Activated T-helper 1 cell treated with Interleukin-2 at 50 U/mL for 16 hours (primary cell): Measurements from ENCODE around the gene AP2B1.

Experiments
- DNase-seq: peaks from one replicate; pipeline ENCODE4 v3.0.0-alpha.2; 2020; ENCODE audit warnings: low read depth

AP2B1 gene

DNA sequence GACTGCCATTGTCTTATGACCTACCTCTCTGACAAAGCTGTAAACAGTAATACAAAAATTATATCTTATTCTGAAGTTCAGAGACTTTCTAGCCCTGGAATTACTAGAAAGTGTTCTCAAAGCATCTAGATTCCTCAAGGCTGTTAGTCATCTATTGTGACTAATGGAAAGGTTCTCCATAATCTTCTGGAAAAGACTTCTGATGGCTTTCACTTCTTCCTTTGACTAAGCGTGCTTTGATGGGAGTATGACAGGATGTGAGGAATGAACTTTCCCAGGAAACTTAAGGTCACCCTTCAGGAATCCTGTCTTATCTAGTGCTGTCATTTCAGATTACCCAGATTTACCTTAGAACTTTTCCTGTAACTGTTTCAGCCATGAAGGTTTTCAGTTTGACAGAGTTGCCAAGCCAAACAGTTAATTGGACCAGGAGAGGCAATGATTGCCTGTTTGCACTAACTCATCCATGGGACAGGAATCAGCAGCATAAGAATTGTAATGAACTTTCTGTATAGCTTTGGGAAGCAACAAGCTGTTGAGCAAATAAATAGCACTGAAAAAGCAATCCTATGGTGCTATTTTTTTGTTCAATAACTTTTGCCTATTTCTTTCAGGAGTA is 43.5 kb downstream of the AP2B1 start:
- DNase-seq = no peak

DNA sequence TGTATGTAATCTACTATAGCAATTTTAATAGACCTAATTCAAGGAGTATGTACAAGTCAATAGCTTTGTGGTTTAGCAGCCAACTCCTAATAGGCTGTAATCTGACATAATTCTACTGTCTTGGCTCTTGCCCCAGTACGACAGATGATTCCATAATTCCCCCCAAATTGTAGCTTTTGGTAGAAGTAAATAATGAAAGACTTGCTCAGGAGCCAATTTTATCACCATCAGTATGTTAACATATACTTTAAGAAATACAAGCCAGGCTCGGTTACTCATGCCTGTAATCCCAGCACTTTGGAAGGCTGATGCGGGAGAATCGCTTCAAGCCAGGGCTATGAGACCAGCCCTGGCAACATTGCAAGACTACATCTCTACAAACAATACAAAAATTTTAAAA is 53.9 kb downstream of the AP2B1 start:
- DNase-seq = no peak

DNA sequence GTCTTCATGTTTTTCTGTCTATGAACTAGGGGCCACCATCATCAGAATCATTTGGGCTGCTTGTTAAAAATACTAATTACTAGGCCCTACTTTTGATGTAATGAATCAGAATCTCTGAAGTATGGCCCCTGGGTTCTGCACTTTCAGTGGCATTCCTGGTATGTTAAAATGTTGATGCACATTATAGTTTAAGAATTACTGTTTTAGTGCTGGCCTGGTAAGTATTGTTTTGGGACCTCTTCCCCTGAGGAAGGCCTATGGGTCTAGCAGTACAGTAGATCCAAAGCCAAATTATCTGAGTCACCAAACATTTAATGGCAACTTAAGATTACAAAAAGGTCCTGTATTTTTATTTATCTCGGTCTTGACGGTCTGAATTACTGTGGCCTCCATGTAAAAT is 58.8 kb downstream of the AP2B1 start:
- no peak for DNase-seq

DNA sequence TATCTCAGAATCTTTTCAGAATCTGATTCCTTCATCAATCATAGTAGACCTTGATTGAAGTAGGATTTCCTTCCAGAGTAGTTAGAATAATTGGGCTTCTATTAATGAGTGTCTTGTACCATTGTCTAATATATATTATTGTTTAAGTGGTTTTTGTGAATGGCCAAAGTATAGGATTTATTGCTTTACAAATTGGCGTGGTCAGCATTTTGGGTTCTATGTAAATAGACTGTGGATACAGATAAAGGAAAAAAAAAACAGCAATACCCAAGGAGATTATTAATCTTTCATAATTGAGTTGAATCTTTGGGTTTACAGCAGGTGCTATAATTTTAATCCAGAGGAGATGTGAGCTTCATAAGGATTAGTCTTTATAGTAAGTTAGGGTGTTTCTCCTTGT is 64.3 kb downstream of the AP2B1 start:
- no peak for DNase-seq

DNA sequence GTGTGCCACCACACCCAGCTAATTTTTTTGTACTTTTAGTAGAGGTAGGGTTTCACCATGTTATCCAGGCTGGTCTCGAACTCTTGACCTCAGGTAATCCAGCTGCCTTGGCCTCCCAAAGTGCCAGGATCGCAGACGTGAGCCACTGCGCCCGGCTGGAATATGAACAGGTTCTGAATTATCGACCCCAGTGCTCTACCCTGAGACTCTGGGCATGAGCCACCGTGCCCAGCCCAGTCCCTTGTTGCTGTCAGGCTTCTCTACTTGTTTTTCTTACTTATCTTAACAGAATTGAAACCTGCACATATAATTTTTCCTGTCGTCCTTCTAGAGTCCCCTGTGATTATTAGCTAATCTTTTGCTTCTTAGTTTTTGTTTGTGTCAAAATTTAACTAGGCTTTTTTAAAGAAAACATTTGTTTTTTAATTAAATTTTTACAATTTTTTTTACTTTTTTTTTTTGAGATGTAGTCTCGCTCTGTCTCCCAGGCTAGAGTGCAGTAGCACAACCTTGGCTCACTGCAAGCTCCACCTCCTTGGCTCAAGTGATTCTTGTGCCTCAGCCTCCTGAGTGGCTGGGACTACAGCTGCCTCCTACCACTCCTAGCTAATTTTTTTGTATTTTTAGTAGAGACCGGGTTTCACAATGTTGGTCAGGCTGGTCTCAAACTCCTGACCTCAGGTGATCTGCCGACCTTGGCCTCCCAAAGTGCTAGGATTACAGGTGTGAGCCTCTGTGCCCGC is 66.7 kb downstream of the AP2B1 start:
- no peak for DNase-seq

DNA sequence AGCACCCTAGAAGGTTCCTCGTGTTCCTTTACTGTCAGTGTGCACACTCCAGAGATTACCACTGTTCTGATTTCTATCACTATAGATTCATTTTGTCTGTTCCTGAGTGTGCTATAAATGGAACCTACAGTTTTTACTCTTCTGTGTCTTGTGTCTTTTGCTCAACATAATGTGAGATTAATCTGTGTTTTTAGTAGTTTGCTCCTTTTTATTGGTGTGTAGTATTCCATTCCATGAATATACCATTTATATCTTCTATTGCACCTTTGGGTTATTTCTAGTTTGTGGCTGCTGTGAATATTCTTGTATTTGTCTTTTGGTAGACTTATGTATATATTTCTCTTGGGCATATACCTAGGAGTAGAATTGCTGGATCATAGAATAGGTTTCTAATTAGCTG is 68.2 kb downstream of the AP2B1 start:
- DNase-seq = no peak

GRCh38 chr17:35660902-35661301 is 73.8 kb downstream of the AP2B1 start:
- no peak for DNase-seq

GRCh38 chr17:35664685-35665084 is 77.6 kb downstream of the AP2B1 start:
- no peak for DNase-seq

- DNase-seq = no peak
These were observed 78.5 kb downstream of the AP2B1 start for GRCh38 chr17:35665662-35666061.

- DNase-seq = no peak
These were observed 78.9 kb downstream of the AP2B1 start for GRCh38 chr17:35666070-35666469.

- DNase-seq = no peak
These were observed 79.9 kb downstream of the AP2B1 start for GRCh38 chr17:35666967-35667532.

GRCh38 chr17:35668802-35669201 is 81.7 kb downstream of the AP2B1 start:
- no peak for DNase-seq

DNA sequence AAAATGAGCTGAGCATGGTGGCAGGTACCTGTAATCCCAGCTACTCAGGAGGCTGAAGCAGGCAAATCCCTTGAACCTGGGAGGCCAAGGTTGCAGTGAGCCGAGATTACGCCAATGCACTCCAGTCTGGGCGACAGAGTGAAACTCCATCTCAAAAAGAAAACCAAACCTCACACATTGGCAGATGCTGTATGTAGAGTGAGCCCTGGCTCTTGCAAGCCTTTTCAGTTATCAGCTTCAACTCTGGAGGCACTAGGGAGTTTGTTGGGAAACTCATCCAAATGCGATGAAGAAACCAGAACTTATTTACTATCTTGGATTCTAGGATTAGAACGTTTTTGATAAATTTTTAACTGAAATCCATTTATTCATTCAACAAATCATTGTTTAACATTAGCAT is 87.4 kb downstream of the AP2B1 start:
- no peak for DNase-seq

DNA sequence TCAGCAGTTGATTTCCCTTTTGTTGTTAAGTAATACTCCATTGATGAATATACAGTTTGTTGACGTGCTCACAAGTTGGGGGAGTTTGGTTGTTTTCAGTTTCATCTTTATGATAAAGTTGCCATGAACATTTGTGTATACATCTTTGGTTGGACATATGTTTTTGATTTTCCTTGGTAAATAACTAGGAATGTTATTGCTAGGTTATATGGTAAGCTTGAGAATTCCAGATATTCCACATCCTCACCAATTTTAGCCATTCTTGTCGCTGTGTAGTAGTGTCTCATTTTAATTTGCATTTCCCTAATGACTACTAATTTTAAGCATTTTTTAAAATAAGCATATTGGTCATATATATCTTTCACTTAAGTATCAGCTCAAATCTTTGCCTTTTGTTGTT is 89.3 kb downstream of the AP2B1 start:
- no peak for DNase-seq

DNA sequence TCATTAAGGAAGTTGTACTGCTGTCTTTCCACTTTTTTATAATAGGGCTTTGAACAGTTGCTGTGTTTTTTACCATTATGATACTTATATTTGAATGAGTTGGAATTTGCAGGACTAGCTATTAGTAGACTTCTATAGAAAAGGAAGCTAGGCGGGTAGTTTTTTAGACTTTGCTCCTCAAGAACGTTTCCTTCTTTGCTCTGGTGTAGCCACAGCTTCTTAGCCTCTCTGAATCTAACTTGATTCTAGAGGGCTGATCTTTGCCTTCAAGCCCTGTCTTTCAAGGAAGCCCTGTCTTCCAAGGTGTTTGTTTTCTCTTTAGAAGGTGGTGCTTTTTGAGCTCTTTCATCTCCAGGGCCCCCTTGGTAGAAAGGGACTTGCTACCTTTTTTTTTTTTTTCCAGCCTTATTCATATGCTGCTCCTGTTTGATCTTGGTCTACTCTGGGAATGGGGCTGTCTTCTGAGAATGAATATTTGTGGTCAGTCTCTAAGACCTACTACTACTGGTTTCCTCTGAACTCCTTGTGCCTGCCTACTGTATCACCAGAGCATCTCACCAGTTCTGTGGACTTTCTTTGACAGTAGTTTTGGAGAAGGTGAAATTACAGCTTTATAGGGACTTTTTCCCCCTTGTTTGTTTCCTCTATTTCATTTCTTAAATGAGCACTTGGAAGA is 92.0 kb downstream of the AP2B1 start:
- DNase-seq = no peak

GRCh38 chr17:35683591-35683990 is 96.5 kb downstream of the AP2B1 start:
- DNase-seq = no peak

- no peak for DNase-seq
These were observed 97.1 kb downstream of the AP2B1 start for GRCh38 chr17:35684055-35684802.

- DNase-seq = no peak
These were observed 105.5 kb downstream of the AP2B1 start for GRCh38 chr17:35692512-35693210.

- DNase-seq = no peak
These were observed 106.5 kb downstream of the AP2B1 start for GRCh38 chr17:35693662-35694061.

DNA sequence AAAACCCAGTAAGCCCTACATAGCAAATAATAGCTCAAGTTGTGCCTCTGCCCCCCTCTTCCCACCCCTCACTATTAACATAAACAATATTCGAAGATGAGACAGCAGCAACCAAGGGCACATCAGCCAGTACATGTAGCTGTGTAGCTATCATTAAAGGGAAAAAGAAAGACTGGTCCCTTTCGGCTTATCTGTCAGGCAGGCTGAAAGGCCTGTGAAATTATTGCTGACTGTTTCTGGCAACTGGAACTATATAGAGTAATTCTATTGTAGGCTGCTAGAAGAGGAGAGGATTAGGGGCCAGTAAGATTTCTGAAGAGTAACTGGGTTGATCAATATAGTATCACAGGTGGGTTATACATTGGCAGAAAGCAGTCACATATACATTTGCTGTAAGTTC is 107.8 kb downstream of the AP2B1 start:
- DNase-seq = no peak

DNA sequence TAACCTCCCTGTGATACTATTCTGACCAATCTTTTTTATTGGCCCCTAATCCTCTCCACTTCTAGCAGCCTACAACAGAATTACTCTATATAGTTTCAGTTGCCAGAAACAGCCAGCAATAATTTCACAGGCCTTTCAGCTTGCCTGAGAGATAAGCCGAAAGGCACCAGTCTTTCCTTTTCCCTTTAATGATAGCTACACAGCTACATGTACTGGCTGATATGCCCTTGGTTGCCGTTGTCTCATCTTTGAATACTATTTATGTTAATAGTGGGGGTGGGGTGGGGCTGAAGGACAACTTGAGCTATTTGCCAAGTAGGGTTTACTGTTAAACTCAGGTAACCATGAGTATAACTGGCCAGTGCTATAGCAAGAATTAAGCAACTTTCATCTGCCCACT is 108.5 kb downstream of the AP2B1 start:
- DNase-seq = no peak

DNA sequence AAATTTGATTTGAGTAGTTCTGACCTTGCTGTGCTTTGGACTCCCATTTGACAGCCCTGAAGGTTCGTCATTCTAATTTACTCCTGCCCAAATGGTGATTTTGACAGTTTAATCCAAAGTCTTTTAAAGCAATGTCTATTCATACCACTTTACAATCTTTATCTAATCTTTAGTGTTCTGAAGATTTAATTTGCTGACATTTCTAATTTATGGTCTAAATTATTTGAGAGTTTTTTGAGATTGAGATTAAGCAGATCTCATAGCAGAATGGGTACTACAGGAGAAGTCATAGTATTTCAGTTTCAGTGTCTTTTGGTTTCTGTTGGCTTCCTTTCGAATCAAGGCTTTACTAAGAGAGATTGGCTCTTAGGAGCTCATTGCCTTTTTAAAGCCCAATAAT is 111.7 kb downstream of the AP2B1 start:
- DNase-seq = no peak
